H1 (cell line): ENCODE results near the gene LOC128125822.

Experiments
- CTCF ChIA-PET: fragments of 300-600 bp; sonication (Branson Sonifier 250); formaldehyde crosslinking; loops from one replicate; lab custom pipeline; 2021; ENCODE audit not compliant: partially characterized antibody; lab: Charles Lee
- POLR2A ChIA-PET: fragments of 300-600 bp; sonication (Branson Sonifier 250); formaldehyde crosslinking; loops from one replicate; lab custom pipeline; 2021; ENCODE audit warnings: inconsistent platforms; ENCODE audit not compliant: partially characterized antibody; lab: Charles Lee
- DNase-seq, 2 experiments: peaks; one replicate each; pipeline versions ENCODE4 v3.0.0 to v3.0.0-alpha.2; 2010 to 2022; ENCODE audit warnings: low spot score in 2 of 2, low read depth in 1 of 2, mixed read lengths in 1 of 2
- FAIRE-seq: peaks from 2 replicates; lab custom pipeline; 2011; peaks lifted over from hg19 to GRCh38; lab: Jason Lieb, UNC
- H2AFZ ChIP-seq: 2 replicates; pipeline ENCODE4 v1.8.1; 2012; ENCODE audit warnings: low read length, inconsistent platforms
- H2AK5ac ChIP-seq: 2 replicates; pipeline ENCODE4 v1.6.1; 2013; ENCODE audit warnings: low read depth, low read length
- H2BK120ac ChIP-seq: replicated peaks from 2 replicates; pipeline ENCODE3; 2013; ENCODE audit warnings: low read depth, low read length, inconsistent platforms
- H2BK12ac ChIP-seq: 2 replicates; pipeline ENCODE4 v1.6.1; 2013; ENCODE audit warnings: low read depth, low read length
- H2BK15ac ChIP-seq: 2 replicates; pipeline ENCODE4 v1.6.1; 2013; ENCODE audit warnings: low read length
- H2BK20ac ChIP-seq: 2 replicates; pipeline ENCODE4 v1.6.1; 2013; ENCODE audit warnings: low read length
- H2BK5ac ChIP-seq: 2 replicates; pipeline ENCODE4 v1.6.1; 2013; ENCODE audit warnings: low read depth, low read length
- H3K14ac ChIP-seq: 2 replicates; pipeline ENCODE4 v1.6.1; 2013; ENCODE audit warnings: inconsistent platforms; ENCODE audit not compliant: insufficient read length
- H3K18ac ChIP-seq: 2 replicates; pipeline ENCODE4 v1.6.1; 2013; ENCODE audit warnings: low read length; ENCODE audit errors: extremely low read depth
- H3K23ac ChIP-seq: 2 replicates; pipeline ENCODE4 v1.6.1; 2013; ENCODE audit warnings: inconsistent platforms; ENCODE audit not compliant: insufficient read length
- H3K23me2 ChIP-seq: 2 replicates; pipeline ENCODE4 v1.6.1; 2013; ENCODE audit warnings: low read depth, low read length
- H3K27ac ChIP-seq: 2 replicates; pipeline ENCODE4 v1.6.1; 2011; ENCODE audit warnings: low read depth, low read length, inconsistent platforms
- H3K27me3 ChIP-seq, 4 experiments: replicated peaks in 1 of 4; 1 replicate in 1 of 4; 2 replicates in 3 of 4; pipeline versions ENCODE4 v1.6.1 to v1.8.1; 2011 to 2013; ENCODE audit warnings: low read length in 3 of 4, mild to moderate bottlenecking in 3 of 4, inconsistent platforms in 2 of 4, mixed read lengths in 2 of 4, moderate library complexity in 1 of 4; ENCODE audit not compliant: control insufficient read depth in 3 of 4, insufficient read depth in 3 of 4; ENCODE audit errors: extremely low read depth in 1 of 4
- H3K36me3 ChIP-seq, 4 experiments: 2 replicates each; pipeline versions ENCODE4 v1.6.1 to v1.8.1; 2011 to 2013; ENCODE audit warnings: mild to moderate bottlenecking in 4 of 4, low read length in 3 of 4, moderate library complexity in 2 of 4, control low read depth in 1 of 4, inconsistent platforms in 1 of 4; ENCODE audit not compliant: insufficient read depth in 4 of 4, control insufficient read depth in 2 of 4
- H3K4ac ChIP-seq: replicated peaks from 2 replicates; pipeline ENCODE3; 2013; ENCODE audit warnings: low read length, low read depth, mixed read lengths, inconsistent platforms; ENCODE audit not compliant: insufficient read length
- H3K4me1 ChIP-seq, 4 experiments: replicated peaks in 1 of 4; 1 replicate in 1 of 4; 2 replicates in 3 of 4; pipeline versions ENCODE4 v1.6.1 to v1.8.1; 2011 to 2013; ENCODE audit warnings: low read length in 3 of 4, inconsistent platforms in 2 of 4, mixed read lengths in 1 of 4; ENCODE audit not compliant: insufficient read depth in 4 of 4, control insufficient read depth in 3 of 4
- H3K4me2 ChIP-seq, 2 experiments: 2 replicates each; pipeline versions ENCODE4 v1.6.1 to v1.8.1; 2011 to 2013; ENCODE audit warnings: low read depth in 2 of 2, low read length in 2 of 2, control low read depth in 1 of 2, inconsistent platforms in 1 of 2, mild to moderate bottlenecking in 1 of 2; ENCODE audit not compliant: insufficient read depth in 1 of 2
- H3K4me3 ChIP-seq, 4 experiments: fragments of 200-600, 300-600 bp in 1 of 4; sonication (generic), shearing (Covaris generic), sonication (Bioruptor Twin) in 1 of 4; 2 replicates each; pipeline versions ENCODE4 v1.5.1 to v1.8.1; 2011 to 2016; ENCODE audit warnings: low read length in 4 of 4, low read depth in 3 of 4, control low read depth in 2 of 4, inconsistent platforms in 2 of 4, mild to moderate bottlenecking in 2 of 4, mixed read lengths in 1 of 4, moderate library complexity in 1 of 4; ENCODE audit not compliant: insufficient read depth in 2 of 4; ENCODE audit errors: extremely low read depth in 1 of 4
- H3K56ac ChIP-seq: replicated peaks from 2 replicates; pipeline ENCODE3; 2013; ENCODE audit warnings: low read depth, mild to moderate bottlenecking, mixed read lengths, low read length, inconsistent platforms; ENCODE audit not compliant: insufficient read length
- H3K79me1 ChIP-seq: 2 replicates; pipeline ENCODE4 v1.6.1; 2013; ENCODE audit warnings: low read depth, low read length, control low read depth
- H3K79me2 ChIP-seq, 2 experiments: 2 replicates each; pipeline versions ENCODE4 v1.6.1 to v1.8.1; 2012 to 2013; ENCODE audit warnings: low read length in 2 of 2, mild to moderate bottlenecking in 2 of 2, inconsistent platforms in 1 of 2; ENCODE audit not compliant: insufficient read depth in 2 of 2, control insufficient read depth in 1 of 2
- H3K9ac ChIP-seq, 4 experiments: replicated peaks in 1 of 4; 1 replicate in 1 of 4; 2 replicates in 3 of 4; pipeline versions ENCODE4 v1.6.1 to v1.8.1; 2011 to 2013; ENCODE audit warnings: low read depth in 3 of 4, low read length in 3 of 4, control low read depth in 2 of 4, mild to moderate bottlenecking in 2 of 4, moderate library complexity in 2 of 4, inconsistent platforms in 1 of 4; ENCODE audit errors: extremely low read depth in 1 of 4
- H3K9me3 ChIP-seq, 2 experiments: 2 replicates each; pipeline versions ENCODE4 v1.6.1 to v1.8.1; 2012 to 2013; ENCODE audit warnings: mild to moderate bottlenecking in 2 of 2, moderate library complexity in 2 of 2, control low read depth in 1 of 2, inconsistent platforms in 1 of 2, low read depth in 1 of 2, low read length in 1 of 2, mixed read lengths in 1 of 2; ENCODE audit not compliant: insufficient read depth in 2 of 2
- H4K20me1 ChIP-seq, 2 experiments: replicated peaks in 1 of 2; 2 replicates each; pipeline versions ENCODE3 to v1.8.1; 2011 to 2013; ENCODE audit warnings: inconsistent platforms in 2 of 2, low read length in 2 of 2, mild to moderate bottlenecking in 1 of 2; ENCODE audit not compliant: insufficient read depth in 2 of 2, control insufficient read depth in 1 of 2
- H4K5ac ChIP-seq: 2 replicates; pipeline ENCODE4 v1.6.1; 2013; ENCODE audit warnings: low read length, low read depth, mixed read lengths, inconsistent platforms; ENCODE audit not compliant: insufficient read length
- H4K8ac ChIP-seq: 2 replicates; pipeline ENCODE4 v1.8.0; 2013; ENCODE audit warnings: mild to moderate bottlenecking, moderate library complexity, low read length, inconsistent platforms; ENCODE audit not compliant: insufficient read depth; ENCODE audit errors: extremely low read depth
- H4K91ac ChIP-seq: replicated peaks from 2 replicates; pipeline ENCODE3; 2013; ENCODE audit warnings: low read length, mixed read lengths, inconsistent platforms; ENCODE audit not compliant: insufficient read length
- BCL11A ChIP-seq, 2 experiments: IDR thresholded peaks; one replicate each; pipeline ENCODE4 v1.6.1; 2011; ENCODE audit warnings: low read depth in 2 of 2, low read length in 2 of 2, mild to moderate bottlenecking in 2 of 2
- EZH2 ChIP-seq: fragments of 200-600 bp; sonication (generic); IDR thresholded peaks from 2 replicates; pipeline ENCODE4 v1.7.1; 2012; ENCODE audit warnings: low read depth, mild to moderate bottlenecking, moderate library complexity, low read length, inconsistent platforms; ENCODE audit not compliant: severe bottlenecking
- HDAC2 ChIP-seq, 2 experiments: fragments of 300-600 bp in 1 of 2; sonication (generic) in 1 of 2; IDR thresholded peaks; 2 replicates each; pipeline ENCODE4 v1.6.1; 2011 to 2012; ENCODE audit warnings: low read depth in 2 of 2, low read length in 2 of 2, mild to moderate bottlenecking in 2 of 2, moderate library complexity in 2 of 2, borderline replicate concordance in 1 of 2, inconsistent platforms in 1 of 2
- HDAC6 ChIP-seq: IDR thresholded peaks from one replicate; pipeline ENCODE4 v1.7.1; 2012; ENCODE audit warnings: low read depth, mild to moderate bottlenecking, inconsistent platforms, low read length, moderate library complexity
- KDM1A ChIP-seq: fragments of 200-600, 300-600 bp; sonication (generic); IDR thresholded peaks from 2 replicates; pipeline ENCODE4 v1.7.1; 2016; ENCODE audit warnings: mild to moderate bottlenecking, low read length, borderline replicate concordance
- POLR2AphosphoS5 ChIP-seq: IDR thresholded peaks from 2 replicates; pipeline ENCODE4 v1.6.1; 2011; ENCODE audit warnings: low read depth, low read length
- RFX5 ChIP-seq: IDR thresholded peaks from 2 replicates; pipeline ENCODE4 v1.6.1; 2011; ENCODE audit warnings: low read depth, low read length, improper control_type of control experiment, borderline replicate concordance
- RNF2 ChIP-seq: fragments of 200-900, 300-1000 bp; sonication (generic); IDR thresholded peaks from 2 replicates; pipeline ENCODE4 v1.7.1; 2016; ENCODE audit warnings: borderline replicate concordance, low read depth, mild to moderate bottlenecking, antibody characterized with exemption, low read length; ENCODE audit not compliant: poor library complexity, severe bottlenecking; ENCODE audit errors: missing control alignments
- SIN3A ChIP-seq, 2 experiments: IDR thresholded peaks in 1 of 2; conservative IDR thresholded peaks in 1 of 2; 2 replicates each; pipeline ENCODE4 v1.6.1; 2011 to 2012; ENCODE audit warnings: low read length in 2 of 2, improper control_type of control experiment in 1 of 2, low read depth in 1 of 2, mild to moderate bottlenecking in 1 of 2
- TCF12 ChIP-seq: IDR thresholded peaks from 2 replicates; pipeline ENCODE4 v1.6.1; 2011; ENCODE audit warnings: low read depth, mild to moderate bottlenecking, low read length
- WGBS, 2 experiments: shearing (Covaris generic) in 1 of 2; methylation state at CpG; one replicate each; pipeline versions ENCODE4 v1.1.6 to v1.1.7; 2013 to 2015; ENCODE audit warnings: low lambda C conversion rate in 2 of 2, mixed read lengths in 2 of 2, inconsistent platforms in 1 of 2, low coverage in 1 of 2, missing lambda C conversion rate in 1 of 2; ENCODE audit not compliant: insufficient replicate concordance in 2 of 2, insufficient coverage in 1 of 2, insufficient read length in 1 of 2; ENCODE audit errors: extremely low coverage in 1 of 2, missing lambda C conversion rate in 1 of 2; 5-methylcytosine and 5-hydroxymethylcytosine counted together
- TF ChIP-seq, protein P1 (sequence below): IDR thresholded peaks from 2 replicates; pipeline ENCODE4 v1.6.1; 2012; ENCODE audit warnings: inconsistent platforms

The LOC128125822 gene

DNA sequence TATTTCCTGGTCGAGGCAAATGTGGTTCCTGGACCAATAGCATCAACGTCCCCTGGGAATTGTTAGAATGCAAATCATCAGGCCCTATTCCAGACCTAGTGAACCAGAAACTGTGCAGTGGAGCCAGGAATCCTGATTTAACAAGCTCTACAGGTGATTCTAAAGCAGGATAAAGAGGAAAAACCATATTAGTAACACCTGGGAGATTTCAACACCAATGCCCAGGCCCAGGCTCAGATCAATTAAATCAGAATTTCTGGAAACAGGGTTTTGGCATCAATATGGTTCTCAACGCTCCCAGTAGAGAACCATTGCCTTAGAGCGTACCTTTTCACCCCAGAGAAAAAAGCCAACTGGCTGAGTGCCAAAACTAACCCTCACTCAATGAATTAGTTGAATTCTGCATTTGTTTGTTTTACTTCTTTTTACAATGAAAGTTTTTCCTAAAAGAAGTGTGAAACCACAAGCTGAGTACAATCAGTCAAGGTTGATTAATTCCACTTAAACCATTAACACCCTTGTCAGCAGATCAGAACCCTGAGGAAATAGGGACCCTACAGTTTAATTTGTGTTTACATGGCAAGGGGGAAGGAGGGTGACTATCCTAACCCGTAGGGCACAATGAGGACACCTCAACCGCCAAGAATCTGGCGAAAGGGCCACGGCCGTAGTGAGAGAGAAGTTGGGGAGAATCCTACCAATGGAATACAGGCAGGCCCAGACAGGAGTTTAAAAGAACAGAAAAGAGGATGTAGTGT lies 34.9 kb upstream of the LOC128125822 start:
- H3K23me2 ChIP-seq, result no peaks in the 10 kb centered on the region
- no peak overlapping the region for H2AK5ac ChIP-seq
- WGBS, 2 experiments, result 73% methylated on average over 9 of the region's 9 CpGs; no CpG with 5 or more reads in 1 of the 2 experiments
- no peaks in the 10 kb centered on the region for H3K4me1 ChIP-seq
- H2BK120ac ChIP-seq, result no peak overlapping the region
- no peaks in the 10 kb centered on the region for H3K27me3 ChIP-seq
- no peaks in the 10 kb centered on the region for H3K79me1 ChIP-seq
- H3K56ac ChIP-seq, result no peak overlapping the region
- H3K4me2 ChIP-seq, result no peak overlapping the region
- H3K4me3 ChIP-seq, result no peak overlapping the region
- no peak overlapping the region for H4K5ac ChIP-seq
- no peaks in the 10 kb centered on the region for H3K9me3 ChIP-seq
- no peak overlapping the region for H3K14ac ChIP-seq
- no peak overlapping the region for H2AFZ ChIP-seq
- H3K18ac ChIP-seq, result no peak overlapping the region
- H3K36me3 ChIP-seq, result no peaks in the 10 kb centered on the region
- no peak overlapping the region for H2BK12ac ChIP-seq
- no peak overlapping the region for H3K9ac ChIP-seq
- DNase-seq, result no peak
- H3K27ac ChIP-seq, result no peak overlapping the region
- H2BK15ac ChIP-seq, result no peak overlapping the region
- FAIRE-seq, result no peak
- no peak overlapping the region for H2BK20ac ChIP-seq
- ChIA-PET CTCF (no interaction called here), POLR2A (no interaction called here)
- H3K79me2 ChIP-seq, result no peaks in the 10 kb centered on the region
- no peak overlapping the region for H4K91ac ChIP-seq
- H3K4ac ChIP-seq, result no peak overlapping the region
- no peak overlapping the region for H2BK5ac ChIP-seq
- H3K23ac ChIP-seq, result no peak overlapping the region
- no peak overlapping the region for H4K8ac ChIP-seq
- no peaks in the 10 kb centered on the region for H4K20me1 ChIP-seq
- TF ChIP-seq TCF12 (no peak), RNF2 (no peak), POLR2AphosphoS5 (no peak), KDM1A (no peak), HDAC2 (IDR thresholded peaks at IDR 0.05; ENCODE audit: borderline replicate concordance in 1 of 2, low read depth in 2 of 2, low read length in 2 of 2) (no peak), RFX5 (no peak), EZH2 (no peak), BCL11A (IDR thresholded peaks at IDR 0.05; ENCODE audit: low read depth in 2 of 2, low read length in 2 of 2) (no peak), HDAC6 (no peak), SIN3A (conservative IDR thresholded peaks at IDR 0.05 in 1 of 2, IDR thresholded peaks at IDR 0.05 in 1 of 2; ENCODE audit: low read depth in 1 of 2, low read length in 2 of 2) (no peak)
- TF ChIP-seq, protein P1, sequence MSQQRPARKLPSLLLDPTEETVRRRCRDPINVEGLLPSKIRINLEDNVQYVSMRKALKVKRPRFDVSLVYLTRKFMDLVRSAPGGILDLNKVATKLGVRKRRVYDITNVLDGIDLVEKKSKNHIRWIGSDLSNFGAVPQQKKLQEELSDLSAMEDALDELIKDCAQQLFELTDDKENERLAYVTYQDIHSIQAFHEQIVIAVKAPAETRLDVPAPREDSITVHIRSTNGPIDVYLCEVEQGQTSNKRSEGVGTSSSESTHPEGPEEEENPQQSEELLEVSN, result no peak
